Measurements from ENCODE around the gene PLA2G2F.

DNA sequence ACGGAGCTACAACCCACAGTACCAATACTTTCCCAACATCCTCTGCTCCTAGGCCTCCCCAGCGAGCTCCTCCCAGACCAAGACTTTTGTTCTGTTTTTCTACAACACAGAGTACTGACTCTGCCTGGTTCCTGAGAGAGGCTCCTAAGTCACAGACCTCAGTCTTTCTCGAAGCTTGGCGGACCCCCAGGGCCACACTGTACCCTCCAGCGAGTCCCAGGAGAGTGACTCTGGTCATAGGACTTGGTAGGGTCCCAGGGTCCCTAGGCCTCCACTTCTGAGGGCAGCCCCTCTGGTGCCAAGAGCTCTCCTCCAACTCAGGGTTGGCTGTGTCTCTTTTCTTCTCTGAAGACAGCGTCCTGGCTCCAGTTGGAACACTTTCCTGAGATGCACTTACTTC, 48.5 kb upstream of the PLA2G2F start:
- TF ChIP-seq, protein P1, sequence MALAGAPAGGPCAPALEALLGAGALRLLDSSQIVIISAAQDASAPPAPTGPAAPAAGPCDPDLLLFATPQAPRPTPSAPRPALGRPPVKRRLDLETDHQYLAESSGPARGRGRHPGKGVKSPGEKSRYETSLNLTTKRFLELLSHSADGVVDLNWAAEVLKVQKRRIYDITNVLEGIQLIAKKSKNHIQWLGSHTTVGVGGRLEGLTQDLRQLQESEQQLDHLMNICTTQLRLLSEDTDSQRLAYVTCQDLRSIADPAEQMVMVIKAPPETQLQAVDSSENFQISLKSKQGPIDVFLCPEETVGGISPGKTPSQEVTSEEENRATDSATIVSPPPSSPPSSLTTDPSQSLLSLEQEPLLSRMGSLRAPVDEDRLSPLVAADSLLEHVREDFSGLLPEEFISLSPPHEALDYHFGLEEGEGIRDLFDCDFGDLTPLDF (CRISPR knock-in tag; IDR thresholded peaks at IDR 0.05) = no peak
- TF ChIP-seq, protein P2, sequence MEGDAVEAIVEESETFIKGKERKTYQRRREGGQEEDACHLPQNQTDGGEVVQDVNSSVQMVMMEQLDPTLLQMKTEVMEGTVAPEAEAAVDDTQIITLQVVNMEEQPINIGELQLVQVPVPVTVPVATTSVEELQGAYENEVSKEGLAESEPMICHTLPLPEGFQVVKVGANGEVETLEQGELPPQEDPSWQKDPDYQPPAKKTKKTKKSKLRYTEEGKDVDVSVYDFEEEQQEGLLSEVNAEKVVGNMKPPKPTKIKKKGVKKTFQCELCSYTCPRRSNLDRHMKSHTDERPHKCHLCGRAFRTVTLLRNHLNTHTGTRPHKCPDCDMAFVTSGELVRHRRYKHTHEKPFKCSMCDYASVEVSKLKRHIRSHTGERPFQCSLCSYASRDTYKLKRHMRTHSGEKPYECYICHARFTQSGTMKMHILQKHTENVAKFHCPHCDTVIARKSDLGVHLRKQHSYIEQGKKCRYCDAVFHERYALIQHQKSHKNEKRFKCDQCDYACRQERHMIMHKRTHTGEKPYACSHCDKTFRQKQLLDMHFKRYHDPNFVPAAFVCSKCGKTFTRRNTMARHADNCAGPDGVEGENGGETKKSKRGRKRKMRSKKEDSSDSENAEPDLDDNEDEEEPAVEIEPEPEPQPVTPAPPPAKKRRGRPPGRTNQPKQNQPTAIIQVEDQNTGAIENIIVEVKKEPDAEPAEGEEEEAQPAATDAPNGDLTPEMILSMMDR (IDR thresholded peaks at IDR 0.05) = no peak
- TF ChIP-seq, protein P3, sequence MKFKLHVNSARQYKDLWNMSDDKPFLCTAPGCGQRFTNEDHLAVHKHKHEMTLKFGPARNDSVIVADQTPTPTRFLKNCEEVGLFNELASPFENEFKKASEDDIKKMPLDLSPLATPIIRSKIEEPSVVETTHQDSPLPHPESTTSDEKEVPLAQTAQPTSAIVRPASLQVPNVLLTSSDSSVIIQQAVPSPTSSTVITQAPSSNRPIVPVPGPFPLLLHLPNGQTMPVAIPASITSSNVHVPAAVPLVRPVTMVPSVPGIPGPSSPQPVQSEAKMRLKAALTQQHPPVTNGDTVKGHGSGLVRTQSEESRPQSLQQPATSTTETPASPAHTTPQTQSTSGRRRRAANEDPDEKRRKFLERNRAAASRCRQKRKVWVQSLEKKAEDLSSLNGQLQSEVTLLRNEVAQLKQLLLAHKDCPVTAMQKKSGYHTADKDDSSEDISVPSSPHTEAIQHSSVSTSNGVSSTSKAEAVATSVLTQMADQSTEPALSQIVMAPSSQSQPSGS (CRISPR knock-in tag; IDR thresholded peaks at IDR 0.05; ENCODE audit: borderline replicate concordance, low read depth) = no peak
- TF ChIP-seq NR3C1 (CRISPR knock-in tag; conservative IDR thresholded peaks at IDR 0.05; ENCODE audit: low read depth) (no peak), KAT7 (CRISPR knock-in tag; IDR thresholded peaks at IDR 0.05; ENCODE audit: borderline replicate concordance) (no peak), CREB1 (CRISPR knock-in tag; IDR thresholded peaks at IDR 0.05) (no peak), CREM (CRISPR knock-in tag; IDR thresholded peaks at IDR 0.05) (no peak), ATF1 (CRISPR knock-in tag; IDR thresholded peaks at IDR 0.05) (no peak), ETV6 (CRISPR knock-in tag; IDR thresholded peaks at IDR 0.05) (no peak)
- TF ChIP-seq, protein P4, sequence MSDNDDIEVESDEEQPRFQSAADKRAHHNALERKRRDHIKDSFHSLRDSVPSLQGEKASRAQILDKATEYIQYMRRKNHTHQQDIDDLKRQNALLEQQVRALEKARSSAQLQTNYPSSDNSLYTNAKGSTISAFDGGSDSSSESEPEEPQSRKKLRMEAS (CRISPR knock-in tag; IDR thresholded peaks at IDR 0.05) = no peak
- TF ChIP-seq, protein P5, sequence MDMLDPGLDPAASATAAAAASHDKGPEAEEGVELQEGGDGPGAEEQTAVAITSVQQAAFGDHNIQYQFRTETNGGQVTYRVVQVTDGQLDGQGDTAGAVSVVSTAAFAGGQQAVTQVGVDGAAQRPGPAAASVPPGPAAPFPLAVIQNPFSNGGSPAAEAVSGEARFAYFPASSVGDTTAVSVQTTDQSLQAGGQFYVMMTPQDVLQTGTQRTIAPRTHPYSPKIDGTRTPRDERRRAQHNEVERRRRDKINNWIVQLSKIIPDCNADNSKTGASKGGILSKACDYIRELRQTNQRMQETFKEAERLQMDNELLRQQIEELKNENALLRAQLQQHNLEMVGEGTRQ (CRISPR knock-in tag; IDR thresholded peaks at IDR 0.05) = no peak
